ENCODE results near the gene APLN. TPM values are rescaled to one million over a fixed set of nuclear protein-coding genes. Genes with fewer than 3 reads are reported as not detected.

The APLN gene
- total RNA-seq, 1 donor from 2014 or later, result 7.9 TPM

- Histone ChIP-seq H3K4me1 (no peaks in the 10 kb centered on the region), H3K9me3 (no peaks in the 10 kb centered on the region), H3K27me3 (no peaks in the 10 kb centered on the region), H3K27ac (no peak overlapping the region), H3K36me3 (no peaks in the 10 kb centered on the region), H3K4me3 (no peak overlapping the region)
- intact Hi-C loops (cut with DNase I), result no loop called here
- DNase-seq, result no peak
- no peak for TF ChIP-seq CTCF (IDR thresholded peaks at IDR 0.05)
- ATAC-seq, result no peak
Measured at GRCh38 chrX:129638917-129639316, 15.8 kb downstream of the APLN start.

GRCh38 chrX:129637217-129638109 is 17.3 kb downstream of the APLN start:
- H3K27ac ChIP-seq, result no peak overlapping the region
- H3K9me3 ChIP-seq, result no peaks in the 10 kb centered on the region
- no peaks in the 10 kb centered on the region for H3K4me1 ChIP-seq
- ATAC-seq, result peak; percentile 96
- peak; percentile 81 for TF ChIP-seq CTCF (IDR thresholded peaks at IDR 0.05)
- intact Hi-C loops (cut with DNase I), result no loop called here
- DNase-seq, result peak; percentile 76
- H3K36me3 ChIP-seq, result no peaks in the 10 kb centered on the region
- no peak overlapping the region for H3K4me3 ChIP-seq
- no peaks in the 10 kb centered on the region for H3K27me3 ChIP-seq

- Histone ChIP-seq H3K4me1 (no peaks in the 10 kb centered on the region), H3K4me3 (no peak overlapping the region), H3K27ac (no peak overlapping the region), H3K27me3 (no peaks in the 10 kb centered on the region), H3K36me3 (no peaks in the 10 kb centered on the region), H3K9me3 (no peaks in the 10 kb centered on the region)
- TF ChIP-seq CTCF (IDR thresholded peaks at IDR 0.05), result no peak
- ATAC-seq, result no peak
- DNase-seq, result no peak
- intact Hi-C loops (cut with DNase I), result no loop called here
Measured at GRCh38 chrX:129636175-129636681, 18.5 kb downstream of the APLN start.

GRCh38 chrX:129634541-129634940 is 20.2 kb downstream of the APLN start:
- intact Hi-C loops (cut with DNase I), result no loop called here
- no peaks in the 10 kb centered on the region for H3K36me3 ChIP-seq
- H3K4me1 ChIP-seq, result no peaks in the 10 kb centered on the region
- ATAC-seq, result no peak
- no peak for DNase-seq
- no peak overlapping the region for H3K27ac ChIP-seq
- no peaks in the 10 kb centered on the region for H3K27me3 ChIP-seq
- TF ChIP-seq CTCF (IDR thresholded peaks at IDR 0.05), result no peak
- H3K9me3 ChIP-seq, result no peaks in the 10 kb centered on the region
- H3K4me3 ChIP-seq, result no peak overlapping the region

GRCh38 chrX:129632443-129632842 is 22.3 kb downstream of the APLN start:
- H3K27ac ChIP-seq, result no peak overlapping the region
- TF ChIP-seq CTCF (IDR thresholded peaks at IDR 0.05), result no peak
- no peaks in the 10 kb centered on the region for H3K9me3 ChIP-seq
- no peaks in the 10 kb centered on the region for H3K4me1 ChIP-seq
- DNase-seq (no peak), ATAC-seq (no peak)
- no peak overlapping the region for H3K4me3 ChIP-seq
- H3K36me3 ChIP-seq, result no peaks in the 10 kb centered on the region
- no peaks in the 10 kb centered on the region for H3K27me3 ChIP-seq
- intact Hi-C loops (cut with DNase I), result no loop called here

Measured in upper lobe of right lung (tissue), 1 donor.